Colon (tissue), 2 donors: ENCODE measurements around the gene SEPHS2.

Experiments
- FAIRE-seq: peaks from 2 replicates; lab custom pipeline; 2012; peaks lifted over from hg19 to GRCh38; lab: Jason Lieb, UNC
- donor health status: control.
- donor health status: control.

SEPHS2 gene

DNA sequence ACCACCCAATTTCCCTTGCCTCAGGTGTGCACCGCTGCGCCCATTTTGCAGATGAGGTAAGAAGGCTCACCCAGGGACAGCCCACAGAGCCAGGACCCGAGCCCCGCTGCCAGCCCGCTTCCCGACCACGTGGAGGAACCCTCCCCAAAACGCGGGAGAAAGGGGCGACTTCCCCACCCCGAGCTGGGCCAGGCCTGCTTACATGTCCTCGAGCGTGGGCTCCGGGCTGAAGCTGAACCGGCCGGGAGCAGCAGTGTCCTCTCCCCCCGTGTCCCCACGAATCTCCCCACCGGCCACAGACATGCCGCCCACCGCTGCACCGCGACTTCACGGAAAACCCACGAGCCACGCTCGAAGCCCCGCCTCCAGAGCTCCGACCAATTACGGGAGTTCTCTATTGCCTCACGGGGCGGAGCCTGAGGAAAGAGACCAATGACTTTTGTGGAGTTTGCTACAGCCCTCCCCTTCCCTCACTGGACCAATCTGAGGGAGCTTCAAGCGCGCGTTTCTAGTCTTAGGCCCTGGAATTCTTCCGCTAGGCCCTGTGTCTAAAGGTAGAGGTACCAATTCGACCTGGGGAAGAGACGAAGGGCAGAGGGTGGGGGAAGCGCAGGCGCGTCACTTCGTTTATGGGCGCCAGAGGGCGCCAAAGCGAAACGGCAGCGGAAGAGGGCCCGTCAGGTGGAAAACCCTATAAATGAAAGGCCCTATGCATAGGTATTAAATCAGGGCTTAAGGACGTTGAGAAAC lies 15.8 kb downstream of the SEPHS2 start, which contains the start of gene DCTPP1:
Gene DCTPP1, minus strand, starts transcription at position 353 of the 750 bp plus-strand sequence. Its CDS starts 50 bp downstream, at position 303.
- no peak for FAIRE-seq

DNA sequence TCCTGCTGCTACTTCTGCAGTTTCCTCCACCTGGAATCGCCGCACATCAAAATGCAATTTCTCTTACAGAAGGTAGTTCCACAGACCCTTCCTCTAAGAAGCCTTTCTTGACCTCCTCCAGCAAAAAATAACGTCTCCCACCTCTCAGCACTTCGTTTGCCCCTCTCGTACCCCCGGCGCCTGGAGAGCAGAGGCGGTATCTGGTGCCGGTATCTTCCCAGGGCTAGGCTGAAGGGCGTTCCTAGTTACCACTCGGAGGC lies 16.3 kb downstream of the SEPHS2 start:
- FAIRE-seq = no peak

DNA sequence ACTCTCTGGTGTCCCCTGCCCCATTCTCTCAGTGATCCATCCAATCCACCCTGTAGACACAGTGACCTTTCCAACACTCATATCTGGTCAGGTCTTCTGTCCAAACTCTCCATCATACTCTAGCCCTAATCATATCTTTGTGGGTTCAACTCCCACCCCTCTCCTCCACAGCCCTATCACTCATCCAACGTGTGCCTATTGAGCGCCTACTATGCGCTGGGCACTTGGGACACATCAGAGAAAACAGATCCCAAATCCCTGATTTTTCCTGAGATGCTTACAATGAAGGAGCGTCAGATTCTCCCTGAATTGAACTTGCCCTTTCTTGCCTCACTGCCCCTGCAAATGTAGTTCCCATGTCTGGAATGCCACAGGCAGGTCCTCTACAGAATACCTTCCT lies 17.6 kb downstream of the SEPHS2 start:
- FAIRE-seq = no peak

DNA sequence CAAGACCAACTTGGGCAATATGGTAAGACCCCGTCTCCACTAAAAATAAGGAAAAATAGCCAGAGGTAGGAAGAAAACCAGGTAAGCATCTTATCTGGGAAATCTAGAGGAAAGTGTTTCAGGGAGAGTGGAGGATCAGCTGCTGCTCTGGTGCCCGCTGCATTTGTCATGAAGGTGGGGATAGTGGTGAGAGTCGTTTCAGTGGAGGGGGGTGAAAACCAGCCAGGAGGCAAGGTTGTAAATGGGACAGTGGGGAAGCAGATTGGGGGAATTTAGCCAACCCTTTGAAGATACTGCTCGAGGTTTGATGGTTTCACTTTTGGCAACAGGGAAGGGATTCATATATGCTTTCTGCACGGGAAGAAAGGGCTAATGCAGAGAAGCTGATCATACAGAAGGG lies 24.7 kb downstream of the SEPHS2 start:
- no peak for FAIRE-seq

DNA sequence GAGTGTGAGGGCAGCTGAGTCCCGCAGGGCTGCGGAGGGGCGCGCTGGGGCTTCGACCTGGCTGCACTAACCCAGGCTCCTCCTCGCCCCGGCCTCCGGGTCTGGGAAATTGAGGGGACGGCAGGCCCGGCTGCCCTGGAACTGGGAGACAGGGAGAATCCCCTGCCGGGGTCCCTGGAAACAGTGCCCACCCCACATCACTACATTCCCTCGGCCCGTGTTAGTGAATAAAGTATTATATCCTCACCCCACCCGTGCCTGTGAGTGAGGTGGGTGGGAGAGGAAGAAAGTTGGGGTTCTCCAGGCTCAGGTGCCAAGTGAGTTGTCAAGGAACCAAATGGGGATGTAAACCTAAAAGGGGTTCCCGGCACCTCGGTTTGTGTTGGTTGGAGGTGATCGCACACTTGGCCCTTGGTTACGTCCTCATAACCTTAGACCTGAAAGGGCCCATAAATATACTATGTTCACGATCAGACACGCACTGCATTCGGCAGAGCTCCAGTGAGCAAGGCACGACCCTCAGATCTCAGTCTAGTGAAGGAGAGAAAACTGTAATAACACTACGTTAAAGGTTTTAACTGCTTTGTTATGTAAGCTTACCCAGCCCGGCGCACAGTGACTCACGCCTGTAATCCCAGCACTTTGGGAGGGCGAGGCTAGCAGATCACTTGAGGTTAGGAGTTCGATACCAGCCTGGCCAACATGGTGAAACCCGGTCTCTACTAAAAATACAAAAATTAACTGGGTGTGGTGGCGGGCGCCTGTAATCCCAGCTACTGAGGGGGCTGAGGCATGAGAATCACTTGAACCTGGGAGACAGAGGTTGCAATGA lies 27.1 kb downstream of the SEPHS2 start:
- no peak for FAIRE-seq

DNA sequence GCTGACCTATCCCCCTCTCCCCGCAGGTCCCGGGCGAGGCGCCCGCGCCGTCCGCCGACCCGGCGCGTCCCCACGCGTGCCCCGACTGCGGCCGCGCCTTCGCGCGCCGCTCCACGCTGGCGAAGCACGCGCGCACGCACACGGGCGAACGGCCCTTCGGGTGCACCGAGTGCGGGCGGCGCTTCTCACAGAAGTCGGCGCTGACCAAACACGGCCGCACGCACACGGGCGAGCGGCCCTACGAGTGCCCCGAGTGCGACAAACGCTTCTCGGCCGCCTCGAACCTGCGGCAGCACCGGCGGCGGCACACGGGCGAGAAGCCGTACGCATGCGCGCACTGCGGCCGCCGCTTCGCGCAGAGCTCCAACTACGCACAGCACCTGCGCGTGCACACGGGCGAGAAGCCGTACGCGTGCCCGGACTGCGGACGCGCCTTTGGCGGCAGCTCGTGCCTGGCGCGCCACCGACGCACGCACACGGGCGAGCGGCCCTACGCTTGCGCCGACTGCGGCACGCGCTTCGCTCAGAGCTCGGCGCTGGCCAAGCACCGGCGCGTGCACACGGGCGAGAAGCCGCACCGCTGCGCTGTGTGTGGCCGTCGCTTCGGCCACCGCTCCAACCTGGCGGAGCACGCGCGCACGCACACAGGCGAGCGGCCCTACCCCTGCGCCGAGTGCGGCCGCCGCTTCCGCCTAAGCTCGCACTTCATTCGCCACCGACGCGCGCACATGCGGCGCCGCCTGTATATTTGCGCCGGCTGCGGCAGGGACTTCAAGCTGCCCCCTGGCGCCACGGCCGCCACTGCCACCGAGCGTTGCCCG lies 27.9 kb downstream of the SEPHS2 start:
- no peak for FAIRE-seq

DNA sequence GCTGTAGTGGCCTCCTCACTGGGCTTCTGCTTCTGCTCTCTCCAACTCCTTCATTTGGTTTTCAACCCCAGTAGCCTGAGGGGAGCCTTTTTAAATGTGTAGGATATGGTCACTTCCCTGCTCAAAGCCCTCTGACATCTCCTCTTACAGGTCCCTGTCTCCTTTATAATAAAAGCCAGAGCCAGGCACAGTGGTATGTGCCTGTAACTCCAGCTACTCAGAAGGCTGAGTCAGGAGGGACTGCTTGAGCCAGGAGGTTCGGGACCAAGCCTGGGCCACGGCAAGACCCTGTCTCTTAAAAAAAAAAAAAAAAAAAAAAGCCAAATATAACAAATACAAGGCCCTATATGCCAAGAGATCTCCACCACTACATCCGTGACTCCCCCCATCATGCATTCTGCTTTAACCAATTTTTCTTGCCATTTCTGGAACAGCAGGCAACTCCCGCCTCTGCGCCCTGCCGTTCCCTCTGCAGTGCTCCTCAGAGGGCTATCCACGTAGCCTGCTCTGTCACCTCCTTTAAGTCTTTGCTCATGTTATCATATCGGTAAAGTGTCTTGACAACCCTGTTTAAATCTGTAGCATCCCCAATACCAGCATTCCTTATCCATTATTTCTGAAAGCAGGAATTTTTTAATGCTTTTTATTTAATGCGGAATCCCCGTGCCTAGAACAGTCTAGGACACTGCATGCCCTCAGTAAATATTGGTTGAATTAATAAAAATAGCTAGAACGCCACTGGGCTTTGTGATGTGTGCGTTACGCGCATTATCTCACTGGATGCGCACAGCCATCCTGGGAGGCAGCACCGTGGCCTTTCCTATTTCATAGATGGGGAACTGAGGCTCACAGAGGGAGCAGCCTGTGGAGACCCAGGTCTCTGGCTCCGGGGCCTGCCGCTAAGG lies 28.8 kb downstream of the SEPHS2 start:
- FAIRE-seq = no peak

DNA sequence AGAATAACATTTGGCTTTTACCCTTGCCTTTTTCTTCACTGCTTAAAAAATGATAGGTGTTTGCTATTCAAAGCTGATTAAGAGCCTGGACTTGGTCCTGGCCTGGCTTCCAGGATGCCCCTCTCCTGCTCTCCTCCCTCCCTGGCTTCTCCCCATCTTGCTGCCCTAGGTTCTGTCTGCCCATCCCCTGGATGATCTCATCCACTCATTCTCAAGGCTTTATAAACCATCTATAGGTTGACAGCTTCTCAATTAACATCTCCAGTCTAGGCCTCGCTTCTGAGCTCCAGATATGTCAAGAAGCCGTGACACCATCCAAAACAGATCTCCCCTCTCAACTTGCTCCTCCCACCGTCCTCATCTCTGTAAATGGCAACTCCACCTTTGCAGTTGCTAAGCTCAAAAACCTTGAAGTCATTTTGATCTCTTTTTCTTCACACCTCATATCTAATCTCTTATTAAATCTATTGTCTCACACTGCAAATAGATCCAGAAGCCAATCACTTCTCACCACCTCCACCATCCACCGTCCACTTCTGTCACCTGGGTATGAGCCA lies 29.5 kb downstream of the SEPHS2 start:
- FAIRE-seq = no peak

DNA sequence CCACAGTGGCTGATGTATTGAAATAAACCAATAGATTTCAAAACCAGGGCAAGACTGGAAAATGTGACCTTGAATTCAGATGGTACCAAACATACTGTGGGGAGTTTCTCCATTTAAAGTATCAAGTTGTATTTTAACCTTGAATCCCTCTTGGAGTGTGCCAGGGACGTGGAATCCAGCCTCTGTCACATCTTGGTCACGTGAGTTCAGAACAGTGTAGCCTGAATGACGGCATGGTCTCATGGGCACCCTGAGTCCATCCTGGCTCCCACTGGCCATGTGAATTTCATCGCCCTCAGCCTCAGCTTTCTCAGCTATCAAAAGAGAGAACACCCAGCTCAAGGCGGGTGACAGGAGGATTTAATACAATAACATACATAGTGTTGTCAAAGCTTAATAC lies 31.5 kb downstream of the SEPHS2 start:
- FAIRE-seq = no peak

DNA sequence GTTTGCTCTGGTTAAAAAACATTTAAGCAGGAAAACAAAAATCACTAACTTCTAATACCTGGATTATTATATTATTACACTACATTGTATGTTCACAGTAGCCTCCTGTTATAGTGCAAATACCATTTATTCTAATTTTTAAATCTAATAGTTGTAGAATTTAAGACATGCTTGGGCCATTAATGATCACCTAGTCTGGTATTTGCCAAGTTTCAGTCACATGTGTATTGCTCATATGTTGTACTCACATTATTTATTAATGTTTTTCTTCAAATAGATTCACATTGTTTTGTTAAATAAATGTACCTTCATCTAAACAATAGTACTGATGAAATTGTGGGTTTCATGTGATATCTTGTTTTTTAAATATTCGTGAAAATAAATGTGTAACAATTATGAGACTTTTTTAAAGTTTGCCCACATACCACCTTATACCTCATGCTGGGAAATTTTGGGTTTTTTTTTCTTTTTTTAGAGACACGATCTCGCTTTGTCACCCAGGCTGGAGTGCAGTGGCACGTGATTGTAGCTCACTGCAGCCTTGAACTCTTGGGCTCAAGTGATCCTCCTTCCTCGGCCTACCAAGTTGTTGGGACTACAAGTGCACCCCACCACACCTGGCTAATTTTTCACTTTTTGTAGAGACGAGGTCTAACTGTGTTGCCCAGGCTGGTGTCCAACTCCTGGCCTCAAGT lies 32.4 kb downstream of the SEPHS2 start:
- FAIRE-seq = no peak

DNA sequence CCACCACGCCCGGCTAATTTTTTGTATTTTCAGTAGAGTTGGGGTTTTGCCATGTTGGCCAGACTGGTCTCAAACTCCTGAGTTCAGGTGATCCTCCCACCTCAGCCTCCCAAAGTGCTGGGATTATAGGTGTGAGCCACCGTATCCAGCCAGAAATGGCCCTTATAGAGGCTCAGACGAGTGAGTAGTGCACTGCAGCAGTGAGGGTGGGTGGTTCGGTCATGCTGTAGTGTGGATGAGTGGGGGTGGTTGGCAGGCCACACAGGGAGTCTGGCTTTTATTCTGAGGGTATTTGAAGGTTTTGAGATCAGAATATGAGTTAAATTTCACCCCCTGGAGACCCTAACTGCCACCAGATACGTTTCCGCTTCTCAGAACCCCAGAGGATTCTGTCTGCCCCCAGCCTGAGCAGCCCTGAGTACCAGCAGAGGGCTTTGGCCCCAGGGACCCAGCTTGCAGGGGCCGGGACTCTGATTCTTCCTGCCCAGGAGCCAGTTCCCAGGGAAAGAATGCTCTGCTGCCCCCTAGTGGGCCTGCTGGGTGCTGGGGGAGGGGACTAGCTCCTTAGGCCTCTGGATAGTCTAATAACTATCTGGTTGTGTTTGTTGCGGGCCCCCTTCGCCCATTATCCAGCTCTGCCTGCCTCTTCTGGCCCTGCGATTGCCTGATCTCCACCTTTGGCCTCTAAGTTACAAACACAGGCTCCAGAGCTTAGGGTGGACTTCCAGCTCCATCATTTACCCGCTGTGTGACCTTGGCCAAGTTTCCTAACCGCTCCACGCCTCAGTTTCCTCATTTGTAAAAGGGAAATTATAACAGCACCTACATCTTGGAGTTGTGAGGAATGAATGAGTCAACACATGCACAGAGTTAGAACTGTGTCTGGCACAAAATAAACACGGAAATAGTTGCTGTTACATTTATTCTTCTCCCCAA lies 36.3 kb downstream of the SEPHS2 start:
- FAIRE-seq = no peak

DNA sequence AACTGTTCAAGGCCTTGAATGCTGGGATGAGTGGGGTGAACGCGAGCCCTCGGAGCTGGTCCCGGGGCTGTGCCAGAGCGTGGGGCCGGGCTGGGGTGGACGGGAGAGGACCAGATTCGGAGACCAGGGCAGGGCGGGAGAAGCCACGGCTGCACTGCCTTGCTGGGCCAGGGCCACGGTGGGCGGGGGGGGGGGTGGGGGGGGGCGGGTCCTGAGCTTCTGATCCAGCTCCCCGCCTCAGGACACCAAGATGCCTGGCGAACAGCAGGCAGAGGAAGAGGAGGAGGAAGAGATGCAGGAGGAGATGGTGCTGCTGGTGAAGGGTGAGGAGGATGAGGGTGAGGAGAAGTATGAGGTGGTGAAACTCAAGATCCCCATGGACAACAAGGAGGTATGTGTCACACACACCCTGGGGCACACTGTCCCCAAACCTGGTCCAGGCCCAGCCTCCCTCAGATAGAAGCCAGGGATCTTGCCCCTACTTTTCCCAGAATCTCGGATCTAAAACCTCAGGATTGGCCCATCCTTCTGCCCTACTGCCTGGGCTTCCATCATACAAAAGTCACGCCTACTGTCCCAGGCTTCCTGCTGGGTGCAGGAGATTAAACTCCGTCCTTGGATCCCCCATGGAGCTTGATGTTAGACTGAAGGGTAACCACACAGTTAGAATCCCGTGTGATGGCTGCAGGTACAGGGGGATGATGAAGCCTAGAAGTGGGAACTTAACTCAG lies 37.7 kb downstream of the SEPHS2 start:
- no peak for FAIRE-seq

DNA sequence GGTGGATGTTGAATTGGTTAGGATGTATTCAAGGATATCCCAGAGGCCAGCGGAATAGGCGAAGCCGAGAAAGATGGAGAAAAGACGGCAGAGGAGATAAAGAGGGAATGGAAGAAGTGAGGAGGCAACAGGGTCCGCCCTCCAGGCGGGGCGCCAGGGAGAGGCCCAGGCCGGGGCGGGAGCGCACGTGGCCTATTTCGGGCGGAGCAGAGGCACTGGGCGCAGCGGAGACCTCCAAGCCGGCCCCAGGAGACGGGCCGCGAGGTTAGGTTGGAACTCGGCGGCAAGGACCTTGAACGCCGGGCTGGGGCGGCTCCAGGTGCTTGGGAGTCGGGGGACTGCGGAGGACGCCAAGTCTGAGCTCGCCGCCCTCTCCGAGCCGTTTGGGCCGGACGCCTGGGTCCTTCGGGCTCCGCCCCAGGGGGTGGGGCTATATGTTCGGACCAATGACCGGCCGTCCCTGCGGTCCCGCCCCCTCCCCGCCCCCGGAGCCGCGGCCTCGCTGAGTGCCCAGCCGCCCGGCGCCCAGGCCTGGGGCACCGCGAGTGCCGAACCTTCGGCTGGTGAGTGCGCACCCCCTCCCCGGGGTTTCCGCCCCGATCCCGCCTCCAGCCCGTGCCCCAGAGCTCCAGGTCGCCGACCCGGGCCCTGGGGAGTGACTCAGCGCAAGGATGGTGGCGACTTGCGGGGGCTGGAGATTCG lies 38.4 kb downstream of the SEPHS2 start, which contains the start of gene ZNF771:
Gene ZNF771, plus strand, starts transcription at position 505 of the 702 bp plus-strand sequence. CDS start 448 bp downstream, outside the sequence.
- FAIRE-seq = no peak

DNA sequence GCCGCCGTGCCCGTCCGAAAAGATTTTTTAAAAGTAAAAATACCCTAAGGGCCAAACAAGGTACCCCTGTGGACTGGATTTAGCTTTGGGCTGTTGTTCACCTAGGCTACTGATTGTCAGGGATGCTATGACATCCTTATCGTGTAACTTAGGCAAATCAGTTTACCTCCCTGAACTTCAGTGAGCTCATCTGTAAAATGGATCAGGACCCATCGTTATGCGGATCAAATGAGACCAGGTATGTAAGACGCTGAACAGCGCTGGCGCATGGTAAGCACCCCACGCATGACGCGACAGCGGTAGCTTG lies 38.9 kb downstream of the SEPHS2 start:
- no peak for FAIRE-seq

DNA sequence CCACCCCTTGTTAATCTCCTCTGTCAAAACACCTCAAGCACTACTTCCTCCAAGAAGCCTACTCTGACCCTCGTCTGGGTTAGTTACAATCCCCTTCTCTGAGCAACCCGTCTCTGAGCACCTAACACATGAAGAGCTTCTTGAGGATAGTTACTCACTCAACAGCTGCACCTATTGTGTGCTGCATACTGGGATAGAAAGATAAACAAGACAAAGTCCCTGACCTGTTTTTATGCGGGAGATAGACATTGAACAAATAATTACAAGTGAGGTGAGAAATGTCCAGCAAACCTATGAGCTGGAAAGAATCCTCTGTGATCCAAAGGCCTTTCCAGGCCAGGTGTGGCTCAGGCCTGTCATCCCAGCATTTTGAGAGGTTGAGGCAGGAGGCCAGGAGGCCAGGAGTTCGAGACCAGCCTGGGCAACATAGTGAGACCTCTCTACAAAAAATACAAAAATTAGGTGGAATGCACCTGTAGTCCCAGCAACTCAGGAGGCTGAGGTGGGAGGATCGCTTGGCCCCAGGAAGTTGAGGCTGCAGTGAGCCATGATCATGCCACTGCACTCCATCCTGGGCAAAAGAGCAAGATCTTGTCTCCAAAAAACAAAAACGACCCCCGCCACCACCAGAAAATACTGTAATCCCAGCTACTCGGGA lies 43.8 kb downstream of the SEPHS2 start:
- FAIRE-seq = no peak

DNA sequence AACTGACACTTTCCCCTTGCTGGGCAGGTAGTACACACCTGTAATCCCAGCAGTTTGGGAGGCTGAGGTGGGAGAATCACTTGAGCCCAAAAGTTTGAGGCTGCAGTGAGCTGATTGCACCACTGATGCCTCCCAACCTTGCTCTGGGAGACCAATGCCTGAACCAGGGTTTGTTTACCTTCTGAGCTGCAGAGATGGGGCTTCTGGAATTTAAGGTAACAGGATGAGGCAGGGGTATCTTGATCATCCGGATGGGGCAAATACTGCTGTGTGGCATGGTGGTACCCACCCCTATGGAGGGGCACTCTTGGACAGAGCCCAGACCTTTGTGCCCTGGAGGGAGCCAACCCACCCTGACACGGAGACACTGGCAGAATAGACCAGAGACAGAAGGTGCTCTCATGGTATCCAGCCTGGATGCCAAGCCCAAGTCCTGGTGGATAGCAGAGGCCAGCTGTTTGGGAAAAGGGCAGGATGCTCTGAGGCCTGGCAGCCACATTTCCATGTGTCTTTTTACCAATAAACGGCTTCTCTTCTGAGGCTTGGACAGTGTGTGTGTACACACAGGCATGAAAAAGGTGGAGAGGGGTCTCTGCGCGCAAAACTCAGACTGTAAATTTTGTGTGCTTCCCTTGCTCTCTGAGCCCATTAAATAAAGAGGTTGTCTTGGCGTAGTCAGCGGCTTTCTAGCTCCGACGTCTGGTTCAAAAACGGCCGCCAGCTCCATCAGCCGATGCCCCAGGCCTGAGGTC lies 46.1 kb downstream of the SEPHS2 start:
- no peak for FAIRE-seq
